ENCODE results near the gene SAPCD2. TPM values are rescaled to one million over a fixed set of nuclear protein-coding genes. Genes with fewer than 3 reads are reported as not detected.

SAPCD2 gene
- total RNA-seq, 2 donors from 2014 or later, result 7.2 to 17.2 TPM

- Histone ChIP-seq H3K27me3 (replicated peaks; ENCODE audit: insufficient read depth) (no peaks in the 10 kb centered on the region), H3K27ac (no peak overlapping the region), H3K36me3 (no peaks in the 10 kb centered on the region), H3K4me1 (replicated peaks) (peaks cover 36% of the 10 kb centered on the region), H3K4me3 (no peak overlapping the region), H3K9me3 (no peaks in the 10 kb centered on the region)
- intact Hi-C loops (cut with DNase I), result loop anchor here (5.0 kb wide), 1 partner anchor 79 kb away; the partner anchor contains the start of gene LCN12
- TF ChIP-seq POLR2A (IDR thresholded peaks at IDR 0.05) (no peak), POLR2AphosphoS5 (IDR thresholded peaks at IDR 0.05) (no peak), CTCF (IDR thresholded peaks at IDR 0.05) (no peak)
- 86% methylated on average over 55 of the region's 65 CpGs for WGBS
- no peak for DNase-seq (ENCODE audit: low spot score)
These were observed 39.5 kb downstream of the SAPCD2 start for GRCh38 chr9:137030538-137031527.

GRCh38 chr9:137030006-137030405 lies 40.4 kb downstream of the SAPCD2 start:
- H3K27me3 ChIP-seq (replicated peaks; ENCODE audit: insufficient read depth), result no peaks in the 10 kb centered on the region
- H3K4me3 ChIP-seq, result no peak overlapping the region
- peaks cover 39% of the 10 kb centered on the region for H3K4me1 ChIP-seq (replicated peaks)
- H3K36me3 ChIP-seq, result no peaks in the 10 kb centered on the region
- intact Hi-C loops (cut with DNase I), result loop anchor here (5.0 kb wide), 1 partner anchor 78 kb away; the partner anchor contains the start of gene LCN12
- TF ChIP-seq POLR2A (IDR thresholded peaks at IDR 0.05), result no peak
- TF ChIP-seq POLR2AphosphoS5 (IDR thresholded peaks at IDR 0.05), result no peak
- H3K9me3 ChIP-seq, result no peaks in the 10 kb centered on the region
- WGBS, result 69% methylated on average over 15 of the region's 15 CpGs
- DNase-seq (ENCODE audit: low spot score), result no peak
- H3K27ac ChIP-seq, result no peak overlapping the region

- peak; percentile 53 for DNase-seq (ENCODE audit: low spot score)
- no peaks in the 10 kb centered on the region for H3K9me3 ChIP-seq
- 40% methylated on average over 19 of the region's 19 CpGs for WGBS
- no peaks in the 10 kb centered on the region for H3K36me3 ChIP-seq
- H3K4me1 ChIP-seq (replicated peaks), result peaks cover 32% of the 10 kb centered on the region
- no peak overlapping the region for H3K27ac ChIP-seq
- TF ChIP-seq POLR2AphosphoS5 (IDR thresholded peaks at IDR 0.05), result no peak
- no peak for TF ChIP-seq POLR2A (IDR thresholded peaks at IDR 0.05)
- peak; percentile 63 to 82 (median 72) for TF ChIP-seq CTCF (IDR thresholded peaks at IDR 0.05)
- peak overlapping the region in 1 of 2 donors; percentile 52 for H3K4me3 ChIP-seq
- intact Hi-C loops (cut with DNase I), result no loop called here
- H3K27me3 ChIP-seq (replicated peaks; ENCODE audit: insufficient read depth), result no peaks in the 10 kb centered on the region
These were observed 41.1 kb downstream of the SAPCD2 start for GRCh38 chr9:137029058-137029936.

GRCh38 chr9:137028263-137029057 lies 41.9 kb downstream of the SAPCD2 start:
- Histone ChIP-seq H3K27me3 (replicated peaks; ENCODE audit: insufficient read depth) (no peaks in the 10 kb centered on the region), H3K4me1 (replicated peaks) (peaks cover 32% of the 10 kb centered on the region), H3K27ac (peak overlapping the region; percentile 50 to 60), H3K4me3 (peak overlapping the region; percentile 51 to 52), H3K36me3 (no peaks in the 10 kb centered on the region), H3K9me3 (no peaks in the 10 kb centered on the region)
- TF ChIP-seq POLR2AphosphoS5 (IDR thresholded peaks at IDR 0.05) (peak; percentile 9), POLR2A (IDR thresholded peaks at IDR 0.05) (no peak), CTCF (IDR thresholded peaks at IDR 0.05) (peak in 3 of 4 experiments; percentile 8 to 65 (median 48))
- intact Hi-C loops (cut with DNase I), result no loop called here
- WGBS, result under 1% methylated on average over 51 of the region's 98 CpGs
- DNase-seq (ENCODE audit: low spot score), result peak; percentile 58

Data from prostate gland (tissue), 2 donors.